KMS-11 (cell line): ENCODE results near the gene EYA4.

ENCODE experiments used
- H2AFZ ChIP-seq: fragments of 200-600 bp; sonication (generic); 2 replicates; pipeline ENCODE4 v1.6.1; 2016; ENCODE audit warnings: antibody characterized with exemption, mixed run types, low read depth
- H3K27ac ChIP-seq: fragments of 200-600 bp; sonication (generic); 2 replicates; pipeline ENCODE4 v1.6.1; 2016; ENCODE audit warnings: mild to moderate bottlenecking, mixed run types
- H3K27me3 ChIP-seq: fragments of 200-600 bp; sonication (generic); 2 replicates; pipeline ENCODE4 v1.6.1; 2017; ENCODE audit warnings: mild to moderate bottlenecking, low read depth, mixed run types, moderate library complexity; ENCODE audit not compliant: insufficient read depth
- H3K36me3 ChIP-seq: fragments of 200-600 bp; sonication (generic); 2 replicates; pipeline ENCODE4 v1.6.1; 2017; ENCODE audit warnings: mild to moderate bottlenecking, mixed run types; ENCODE audit not compliant: insufficient read depth
- H3K4me1 ChIP-seq: fragments of 200-600 bp; sonication (generic); 2 replicates; pipeline ENCODE4 v1.6.1; 2016; ENCODE audit warnings: mild to moderate bottlenecking, low read depth, mixed run types; ENCODE audit not compliant: poor library complexity, severe bottlenecking
- H3K4me2 ChIP-seq: fragments of 200-600 bp; sonication (generic); 2 replicates; pipeline ENCODE4 v1.7.0; 2016; ENCODE audit warnings: mild to moderate bottlenecking, mixed run types
- H3K4me3 ChIP-seq: fragments of 200-600 bp; sonication (generic); IDR thresholded peaks from 2 replicates; pipeline ENCODE4 v1.6.1; 2017; ENCODE audit warnings: low read depth, low read length, mixed read lengths; ENCODE audit not compliant: insufficient read depth
- H3K79me2 ChIP-seq: fragments of 200-600 bp; sonication (generic); 2 replicates; pipeline ENCODE4 v1.6.1; 2016; ENCODE audit warnings: low read depth, mixed run types; ENCODE audit not compliant: insufficient read depth
- H3K9ac ChIP-seq: fragments of 200-600 bp; sonication (generic); 2 replicates; pipeline ENCODE4 v1.6.1; 2016; ENCODE audit warnings: mild to moderate bottlenecking, mixed run types
- H4K20me1 ChIP-seq: fragments of 200-600 bp; sonication (generic); 2 replicates; pipeline ENCODE4 v1.6.1; 2016; ENCODE audit warnings: mild to moderate bottlenecking, mixed run types; ENCODE audit not compliant: insufficient read depth
- CTCF ChIP-seq: fragments of 200-600 bp; sonication (generic); conservative IDR thresholded peaks from 2 replicates; pipeline ENCODE4 v1.6.1; 2017; ENCODE audit warnings: low read depth, mild to moderate bottlenecking, antibody characterized with exemption, low read length, moderate library complexity, mixed read lengths

Gene EYA4

GRCh38 chr6:133571681-133572080 lies 330.5 kb downstream of the EYA4 start:
- Histone ChIP-seq H2AFZ (no peak overlapping the region), H4K20me1 (no peaks in the 10 kb centered on the region), H3K27ac (no peak overlapping the region), H3K9ac (no peak overlapping the region), H3K4me2 (no peak overlapping the region), H3K36me3 (no peaks in the 10 kb centered on the region), H3K79me2 (no peaks in the 10 kb centered on the region), H3K4me3 (no peak overlapping the region), H3K4me1 (peaks cover 9% of the 10 kb centered on the region), H3K27me3 (no peaks in the 10 kb centered on the region)
- TF ChIP-seq CTCF: no peak

- H3K9ac ChIP-seq: no peak overlapping the region
- H2AFZ ChIP-seq: no peak overlapping the region
- no peaks in the 10 kb centered on the region for H3K27me3 ChIP-seq
- no peak overlapping the region for H3K4me3 ChIP-seq
- no peaks in the 10 kb centered on the region for H3K36me3 ChIP-seq
- TF ChIP-seq CTCF: no peak
- H3K27ac ChIP-seq: no peak overlapping the region
- no peaks in the 10 kb centered on the region for H3K79me2 ChIP-seq
- no peaks in the 10 kb centered on the region for H3K4me1 ChIP-seq
- no peak overlapping the region for H3K4me2 ChIP-seq
- no peaks in the 10 kb centered on the region for H4K20me1 ChIP-seq
Observed at GRCh38 chr6:133577851-133578250, 336.7 kb downstream of the EYA4 start.
